ENCODE data around the gene PKN2. TPM values are rescaled to one million over a fixed set of nuclear protein-coding genes. Genes with fewer than 3 reads are reported as not detected.

PKN2 gene
- total and polyA plus RNA-seq, 7 donors: 6.2 to 21.2 (median 16.7) TPM

DNA sequence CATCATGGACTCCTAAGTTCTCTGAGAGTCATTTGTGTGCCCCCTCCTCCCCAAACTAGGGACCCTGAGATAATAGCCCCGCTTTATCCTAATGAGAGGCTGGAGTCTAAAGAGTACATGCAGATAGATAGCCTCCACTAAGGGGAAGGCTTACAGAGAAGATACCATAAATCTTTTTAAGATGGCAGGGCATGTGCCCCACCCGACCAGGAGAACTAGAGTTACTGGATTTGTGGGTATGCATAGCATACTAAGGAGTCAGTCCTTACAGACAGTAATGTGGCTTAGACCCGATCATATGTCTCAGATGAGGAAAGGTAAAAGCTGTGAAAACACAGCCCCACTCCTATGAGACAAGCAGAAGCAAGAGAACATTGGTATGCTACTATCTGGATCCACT, 25.7 kb upstream of the PKN2 start:
- Histone ChIP-seq H3K36me3 (ENCODE audit: insufficient read depth in 1 of 2, low read depth in 1 of 2) (no peaks in the 10 kb centered on the region), H3K4me1 (no peaks in the 10 kb centered on the region), H3K27me3 (ENCODE audit: insufficient read depth in 3 of 3, low read length in 2 of 3) (no peaks in the 10 kb centered on the region), H3K4me3 (no peak overlapping the region), H3K9me3 (no peaks in the 10 kb centered on the region), H3K27ac (no peak overlapping the region)
- intact Hi-C loops (cut with DNase I): loop anchor here (5.0 to 10.0 kb wide), 2 partner anchors 216 to 219 kb away; no protein-coding TSS in a partner anchor
- DNase-seq (no peak), ATAC-seq (no peak)
- WGBS, 3 donors: 66 to 78% (median 76%) methylated on average over 3 of the region's 3 CpGs
- TF ChIP-seq, protein P1, sequence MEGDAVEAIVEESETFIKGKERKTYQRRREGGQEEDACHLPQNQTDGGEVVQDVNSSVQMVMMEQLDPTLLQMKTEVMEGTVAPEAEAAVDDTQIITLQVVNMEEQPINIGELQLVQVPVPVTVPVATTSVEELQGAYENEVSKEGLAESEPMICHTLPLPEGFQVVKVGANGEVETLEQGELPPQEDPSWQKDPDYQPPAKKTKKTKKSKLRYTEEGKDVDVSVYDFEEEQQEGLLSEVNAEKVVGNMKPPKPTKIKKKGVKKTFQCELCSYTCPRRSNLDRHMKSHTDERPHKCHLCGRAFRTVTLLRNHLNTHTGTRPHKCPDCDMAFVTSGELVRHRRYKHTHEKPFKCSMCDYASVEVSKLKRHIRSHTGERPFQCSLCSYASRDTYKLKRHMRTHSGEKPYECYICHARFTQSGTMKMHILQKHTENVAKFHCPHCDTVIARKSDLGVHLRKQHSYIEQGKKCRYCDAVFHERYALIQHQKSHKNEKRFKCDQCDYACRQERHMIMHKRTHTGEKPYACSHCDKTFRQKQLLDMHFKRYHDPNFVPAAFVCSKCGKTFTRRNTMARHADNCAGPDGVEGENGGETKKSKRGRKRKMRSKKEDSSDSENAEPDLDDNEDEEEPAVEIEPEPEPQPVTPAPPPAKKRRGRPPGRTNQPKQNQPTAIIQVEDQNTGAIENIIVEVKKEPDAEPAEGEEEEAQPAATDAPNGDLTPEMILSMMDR (IDR thresholded peaks at IDR 0.05): no peak

DNA sequence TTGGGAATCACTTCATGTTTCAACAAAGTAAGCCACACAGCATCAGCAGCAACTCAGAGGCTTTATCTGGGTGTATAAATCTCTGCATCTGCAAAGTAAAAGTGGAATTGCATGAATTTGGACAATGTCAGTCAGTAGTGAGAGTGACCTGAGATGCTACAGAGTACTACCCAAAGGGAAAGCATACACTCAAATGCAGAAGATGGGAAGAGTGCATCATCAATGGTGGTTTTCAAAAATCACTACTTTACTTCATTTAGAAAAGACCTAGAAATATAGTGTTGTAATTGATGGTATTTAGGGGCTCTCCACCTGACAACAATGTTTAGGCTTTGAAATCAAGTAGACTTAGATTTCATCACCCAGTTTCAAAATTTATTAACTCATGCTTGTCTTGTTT, 24.5 kb upstream of the PKN2 start:
- no peaks in the 10 kb centered on the region for H3K9me3 ChIP-seq
- no peak overlapping the region for H3K27ac ChIP-seq
- TF ChIP-seq, protein P1 (IDR thresholded peaks at IDR 0.05): no peak
- H3K36me3 ChIP-seq (ENCODE audit: insufficient read depth in 1 of 2, low read depth in 1 of 2): no peaks in the 10 kb centered on the region
- H3K4me1 ChIP-seq: no peaks in the 10 kb centered on the region
- intact Hi-C loops (cut with DNase I): loop anchor here (5.0 to 10.0 kb wide), 2 partner anchors 215 to 218 kb away; no protein-coding TSS in a partner anchor
- no peak overlapping the region for H3K4me3 ChIP-seq
- H3K27me3 ChIP-seq (ENCODE audit: insufficient read depth in 3 of 3, low read length in 2 of 3): no peaks in the 10 kb centered on the region
- DNase-seq (no peak), ATAC-seq (no peak)

DNA sequence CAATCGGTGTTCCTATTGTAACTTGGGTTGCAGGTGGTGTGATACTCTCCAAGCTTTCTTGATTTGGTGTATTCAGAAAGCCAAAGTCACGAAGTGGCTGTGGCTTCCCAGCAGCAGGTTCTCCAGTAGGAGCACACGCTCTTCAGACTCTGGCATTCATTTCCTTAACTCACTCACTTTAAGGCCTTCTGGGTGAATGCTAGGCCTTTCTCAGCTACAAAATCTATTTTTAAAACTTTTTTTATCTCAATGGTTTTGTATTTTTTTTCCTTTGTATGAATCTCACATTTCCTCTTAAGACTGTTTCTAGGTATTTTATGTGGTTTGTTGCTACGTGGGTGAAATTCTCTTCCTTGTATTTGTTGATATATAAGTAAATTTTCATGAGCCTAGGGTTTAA, 22.9 kb upstream of the PKN2 start:
- Histone ChIP-seq H3K27me3 (ENCODE audit: insufficient read depth in 3 of 3, low read length in 2 of 3) (no peaks in the 10 kb centered on the region), H3K4me1 (no peaks in the 10 kb centered on the region), H3K9me3 (no peaks in the 10 kb centered on the region), H3K27ac (no peak overlapping the region), H3K4me3 (no peak overlapping the region), H3K36me3 (ENCODE audit: insufficient read depth in 1 of 2, low read depth in 1 of 2) (no peaks in the 10 kb centered on the region)
- intact Hi-C loops (cut with DNase I): no loop called here
- no peak for ATAC-seq
- WGBS, 3 donors: 62 to 73% (median 69%) methylated on average over 4 of the region's 4 CpGs
- no peak for DNase-seq
- TF ChIP-seq, protein P1 (IDR thresholded peaks at IDR 0.05): no peak

DNA sequence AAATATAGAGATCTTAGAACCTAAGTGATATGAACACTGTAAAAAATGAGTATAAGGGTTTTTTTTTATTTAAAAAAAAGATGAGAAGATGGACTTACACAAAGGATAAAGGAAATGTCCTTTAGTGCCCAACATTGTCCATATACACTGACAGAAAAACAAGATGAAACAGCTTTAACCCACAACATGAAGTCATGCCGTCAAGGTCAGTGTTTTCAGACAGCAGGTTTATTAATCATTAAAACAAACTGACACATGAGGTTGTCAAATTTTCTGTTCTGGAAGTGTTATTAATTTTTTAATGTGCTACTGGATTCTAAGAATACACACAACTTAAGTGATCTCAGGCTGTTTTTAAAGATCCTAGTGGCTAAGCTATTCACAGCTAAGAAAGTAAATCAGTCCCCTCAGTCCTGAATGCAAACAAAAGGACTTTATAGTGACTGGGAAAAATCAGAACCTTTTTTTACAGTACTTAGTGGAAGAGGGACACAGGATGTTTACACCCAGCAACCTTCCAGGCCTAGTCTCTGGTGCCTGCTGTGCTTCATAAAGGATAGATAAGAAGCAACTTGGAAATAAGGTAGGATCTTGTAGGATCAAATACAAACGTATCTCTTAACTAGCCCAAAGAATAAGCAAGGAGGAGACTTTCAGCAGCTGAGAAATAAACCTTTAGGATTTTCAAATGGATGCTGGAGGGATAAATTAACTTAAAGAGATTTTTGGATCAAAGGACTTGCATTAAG, 21.9 kb upstream of the PKN2 start:
- no peaks in the 10 kb centered on the region for H3K9me3 ChIP-seq
- H3K4me1 ChIP-seq: no peaks in the 10 kb centered on the region
- H3K36me3 ChIP-seq (ENCODE audit: insufficient read depth in 1 of 2, low read depth in 1 of 2): no peaks in the 10 kb centered on the region
- no peak overlapping the region for H3K27ac ChIP-seq
- H3K4me3 ChIP-seq: no peak overlapping the region
- TF ChIP-seq, protein P1 (IDR thresholded peaks at IDR 0.05): no peak
- no peak for DNase-seq
- no peaks in the 10 kb centered on the region for H3K27me3 ChIP-seq (ENCODE audit: insufficient read depth in 3 of 3, low read length in 2 of 3)
- intact Hi-C loops (cut with DNase I): no loop called here
- no peak for ATAC-seq
- 26 to 50% (median 35%) methylated on average over 2 of the region's 2 CpGs for WGBS, 3 donors

DNA sequence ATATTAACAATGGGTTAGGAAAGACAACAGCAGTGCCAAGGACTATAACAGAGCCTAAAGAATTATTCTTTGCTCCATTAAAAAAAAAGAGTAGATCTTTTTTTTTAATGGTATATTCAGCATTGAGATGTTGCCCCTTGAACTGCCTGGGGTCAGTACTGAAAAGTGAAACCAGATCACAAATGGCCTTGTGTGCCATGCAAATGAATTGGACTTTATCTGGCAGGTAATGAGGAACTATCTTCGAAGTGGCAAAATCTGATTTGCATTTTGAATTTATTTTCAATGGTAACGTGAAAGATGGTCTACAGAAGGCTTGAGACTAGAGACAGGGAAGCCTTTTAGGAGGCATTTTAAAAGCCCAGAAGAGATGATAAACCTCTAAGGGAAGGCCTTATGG, 21.4 kb upstream of the PKN2 start:
- no peak overlapping the region for H3K27ac ChIP-seq
- WGBS, 3 donors: 43 to 63% (median 48%) methylated on average over 2 of the region's 2 CpGs
- DNase-seq (no peak), ATAC-seq (no peak)
- H3K9me3 ChIP-seq: no peaks in the 10 kb centered on the region
- intact Hi-C loops (cut with DNase I): no loop called here
- H3K36me3 ChIP-seq (ENCODE audit: insufficient read depth in 1 of 2, low read depth in 1 of 2): no peaks in the 10 kb centered on the region
- H3K4me1 ChIP-seq: no peaks in the 10 kb centered on the region
- no peaks in the 10 kb centered on the region for H3K27me3 ChIP-seq (ENCODE audit: insufficient read depth in 3 of 3, low read length in 2 of 3)
- no peak overlapping the region for H3K4me3 ChIP-seq
- TF ChIP-seq, protein P1 (IDR thresholded peaks at IDR 0.05): no peak

Data from psoas muscle (tissue), 8 donors.